GM21619 (cell line): ENCODE results near the gene ABR.
"Not testable (repeated sequence)": the region's sequence is repeated elsewhere in the genome, so short reads cannot be mapped to it uniquely, and the experiment has no call there.

Source experiments
- ATAC-seq: cut with Tn5 transposase; IDR thresholded peaks from one replicate; pipeline ENCODE4 v1.9.1; 2021; ENCODE audit not compliant: unreplicated experiment

ABR gene

GRCh38 chr17:1122533-1123392 lies 57.0 kb downstream of the ABR start:
- no peak for ATAC-seq

- not testable (repeated sequence) for ATAC-seq
These were observed 58.4 kb downstream of the ABR start for GRCh38 chr17:1121442-1121817.

- no peak for ATAC-seq
These were observed 59.0 kb downstream of the ABR start for GRCh38 chr17:1120596-1121441.

- ATAC-seq, result no peak
These were observed 59.9 kb downstream of the ABR start for GRCh38 chr17:1119924-1120323.

GRCh38 chr17:1116602-1117001 lies 63.2 kb downstream of the ABR start:
- no peak for ATAC-seq

DNA sequence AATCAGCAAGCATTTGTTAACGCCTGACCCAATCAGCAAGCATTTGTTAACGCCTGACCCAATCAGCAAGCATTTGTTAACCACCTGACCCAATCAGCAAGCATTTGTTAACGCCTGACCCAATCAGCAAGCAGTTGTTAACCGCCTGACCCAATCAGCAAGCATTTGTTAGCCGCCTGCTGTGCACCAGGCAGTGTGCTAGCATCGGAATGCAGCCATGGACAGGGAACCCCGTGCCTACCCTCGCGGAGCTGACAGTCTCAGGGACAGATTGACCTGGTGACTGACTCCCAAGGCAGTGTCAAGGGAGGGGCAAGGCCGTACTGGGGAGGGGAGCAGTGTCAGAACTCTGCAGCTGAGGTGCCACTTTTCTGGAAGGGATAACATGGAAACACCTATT lies 66.9 kb downstream of the ABR start:
- ATAC-seq, result no peak

DNA sequence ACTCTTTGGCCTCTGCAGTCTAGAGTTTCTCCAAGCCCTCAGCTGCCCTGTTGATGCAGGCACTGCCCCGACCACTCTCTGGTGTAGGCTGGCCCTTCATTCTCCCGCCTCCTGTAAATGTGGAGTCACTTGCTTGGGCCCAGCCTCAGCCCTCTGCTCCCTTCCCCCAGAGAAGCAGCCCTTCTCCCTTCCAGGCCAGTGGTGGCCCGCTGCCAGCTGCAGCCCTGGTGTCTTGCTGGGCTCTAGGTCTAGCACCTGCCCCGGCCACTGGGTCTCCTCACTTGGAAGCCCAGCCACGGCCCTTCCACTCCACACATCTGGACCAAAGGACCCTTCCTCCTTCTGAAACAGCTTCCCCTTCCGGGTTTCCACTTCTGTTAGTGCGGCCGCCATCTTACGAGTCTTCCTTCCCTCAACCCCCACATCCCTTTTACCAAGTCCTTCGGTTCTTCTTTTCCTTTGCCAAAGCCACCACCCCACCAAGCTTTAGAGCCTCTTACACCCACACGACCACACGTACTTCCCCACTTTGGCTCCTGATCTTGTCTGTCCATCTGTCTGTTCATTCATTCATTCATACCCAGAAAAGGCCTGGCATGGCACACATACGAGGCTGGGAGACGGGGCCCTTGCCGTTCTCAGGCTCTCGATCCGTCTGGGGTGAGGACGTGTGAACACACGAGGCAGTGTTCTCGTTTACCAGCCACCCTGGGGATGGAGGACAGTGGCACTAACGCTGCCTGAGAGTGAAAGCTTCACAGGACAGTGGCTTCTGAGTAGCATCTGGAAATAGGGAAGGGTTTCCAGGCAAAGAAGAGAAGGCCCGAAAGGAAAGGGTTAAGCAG lies 68.0 kb downstream of the ABR start:
- no peak for ATAC-seq

DNA sequence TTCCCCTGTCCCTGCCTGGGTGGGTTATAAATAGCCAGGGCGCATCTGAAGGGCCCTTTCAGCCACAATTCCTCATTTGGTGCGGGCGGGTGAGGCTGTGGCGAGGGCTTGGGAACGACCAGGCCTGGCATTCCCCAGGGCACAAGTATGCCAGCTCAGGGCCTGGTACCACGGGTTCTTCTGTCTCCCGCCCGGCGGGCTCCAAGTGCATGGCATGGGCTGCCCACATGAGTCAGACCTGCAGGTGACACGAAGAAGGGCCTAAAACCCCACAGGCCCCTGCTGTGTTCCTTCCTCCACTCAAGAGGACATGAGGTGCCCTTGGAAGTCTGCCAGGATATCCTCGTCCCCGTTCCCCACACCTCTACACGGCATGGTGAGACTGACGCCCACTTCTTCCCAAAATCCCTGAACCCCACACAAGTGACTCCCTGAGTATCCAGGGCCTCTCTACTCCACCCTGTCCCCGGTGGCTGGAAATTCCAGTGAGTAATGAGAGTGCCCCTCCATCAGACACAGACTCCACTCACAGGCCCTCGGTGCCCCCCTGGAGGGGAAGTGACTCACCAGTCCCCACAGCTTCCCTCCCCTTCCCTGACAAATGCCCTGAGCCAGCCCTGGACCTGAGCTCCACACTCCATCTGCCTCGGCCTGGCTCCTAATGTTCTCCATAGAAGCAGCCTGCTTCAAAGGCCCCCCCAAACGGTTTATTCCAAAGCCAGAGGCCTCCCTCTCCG lies 68.8 kb downstream of the ABR start:
- no peak for ATAC-seq

GRCh38 chr17:1110541-1110861 lies 69.3 kb downstream of the ABR start:
- no peak for ATAC-seq

DNA sequence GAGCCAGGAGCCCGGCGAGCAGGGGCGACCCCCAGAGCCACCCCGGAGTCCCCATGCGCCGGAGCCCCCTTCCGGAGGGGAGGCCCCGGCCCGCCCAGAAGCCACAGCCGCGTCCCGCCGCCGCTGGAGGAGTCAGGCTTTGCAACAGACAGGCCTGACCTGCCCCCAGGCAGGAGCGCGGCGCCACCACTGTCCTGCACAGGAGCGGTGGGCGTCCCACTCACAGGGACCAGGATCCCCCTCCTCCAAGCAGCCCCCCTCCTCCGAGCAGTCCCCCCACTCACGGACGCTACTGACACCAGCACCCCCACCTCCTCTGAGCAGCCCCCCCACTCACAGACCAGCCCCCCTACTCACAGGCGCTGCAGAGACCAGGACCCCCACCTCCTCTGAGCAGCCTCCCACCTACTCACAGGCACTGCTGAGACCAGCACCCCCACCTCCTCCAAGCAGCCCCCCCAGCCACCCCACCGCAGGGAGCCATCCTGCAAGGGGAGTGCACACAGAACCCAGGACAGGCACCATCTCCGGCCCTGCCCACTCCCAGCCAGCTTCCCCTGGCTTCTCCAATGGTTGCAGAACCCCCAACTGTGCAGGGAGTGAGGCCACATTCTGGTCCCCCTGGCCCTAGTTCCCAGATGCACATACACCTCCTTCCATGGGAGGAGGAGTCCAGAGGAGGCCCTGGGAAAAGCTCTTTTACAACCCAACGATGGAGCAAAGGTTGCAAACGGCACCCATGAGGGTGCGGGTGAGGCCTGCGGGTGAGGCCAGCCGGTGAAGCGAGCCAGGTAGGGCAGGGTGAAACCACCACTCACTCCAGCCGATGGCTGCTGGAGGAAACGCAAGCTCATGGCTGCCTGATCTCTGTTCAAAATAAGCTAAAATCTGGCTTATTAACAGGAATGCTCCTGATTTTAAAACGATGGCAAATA lies 69.9 kb downstream of the ABR start:
- ATAC-seq, result peak; percentile 41

- peak; percentile 52 for ATAC-seq
These were observed 70.8 kb downstream of the ABR start for GRCh38 chr17:1108765-1109605.

- peak; percentile 12 for ATAC-seq
These were observed 71.4 kb downstream of the ABR start for GRCh38 chr17:1108478-1108764.

- no peak for ATAC-seq
These were observed 71.9 kb downstream of the ABR start for GRCh38 chr17:1107777-1108477.

GRCh38 chr17:1107083-1107776 lies 72.6 kb downstream of the ABR start:
- ATAC-seq, result no peak

DNA sequence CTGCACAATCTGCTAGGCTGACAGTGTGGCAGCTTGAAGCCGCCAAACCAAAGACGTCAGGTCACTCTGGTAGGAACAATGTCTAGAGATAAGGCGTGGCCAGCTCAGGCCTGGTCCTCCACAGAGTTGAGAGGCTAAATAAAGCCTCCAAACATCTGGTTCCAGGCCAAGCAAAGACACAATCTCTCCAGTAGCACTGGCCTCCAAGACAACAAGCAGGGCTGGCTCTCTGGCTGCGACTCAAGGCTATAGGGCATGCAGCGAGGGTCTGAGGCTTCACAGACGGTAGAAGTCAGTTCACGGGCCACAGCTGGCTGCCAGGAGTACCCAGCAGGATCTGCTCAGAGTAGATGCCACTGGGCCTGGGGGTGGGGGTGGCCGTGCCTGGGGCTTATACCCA lies 75.6 kb downstream of the ABR start:
- ATAC-seq, result no peak

- no peak for ATAC-seq
These were observed 79.4 kb downstream of the ABR start for GRCh38 chr17:1100382-1100781.

GRCh38 chr17:1099242-1099641 lies 80.5 kb downstream of the ABR start:
- ATAC-seq, result no peak
